Heart left ventricle (tissue), 13 donors: Measurements from ENCODE around the gene CIAPIN1.

Experiments
- CTCF ChIP-seq, 12 donors: fragments of 200-600 bp; sonication (generic) in 4 of 12; IDR thresholded peaks; one replicate each; pipeline versions ENCODE4 v1.5.0 to v1.8.0; 2018 to 2022; ENCODE audit warnings: antibody characterized with exemption in 12 of 12, mild to moderate bottlenecking in 5 of 12
- POLR2A ChIP-seq, 2 donors: fragments of 450-650 bp; IDR thresholded peaks; one replicate each; pipeline ENCODE4 v1.6.1; 2017; ENCODE audit warnings: antibody characterized with exemption in 2 of 2, mild to moderate bottlenecking in 2 of 2, moderate library complexity in 2 of 2
- donor health status: ischemic (EF 13 %, LVEDD 7.1; RV severe dilation, severe dysfunction).
- donor health status: DM: no; HTN: yes; CAD: no.
- donor health status: DM: no; HTN: no; CAD: no.
- donor health status: ischemic (EF 25% LVEDD 6.9; RV normal size, moderate dysfunction).
- donor health status: ischemic (EF 25% LVEDD 5.7; RV mildly dilated, moderate dysfunction).
- donor health status: ischemic (EF 35%, LVEDD 5.7; RV mildly dilated, moderate dysfunction).
- donor health status: nonischemic (EF 11% LVEDD 7.7; RV severe dilation, severe dysfunction).
- donor health status: DM: yes; HTN: yes; CAD: no.
- donor health status: PGD.
- donor health status: ischemic (EF 29% LVEDD 5.4; RV normal size, mild dysfunction).
- donor health status: nonischemic (EF 23%, LVEDD 6.1; RV moderate dilation, normal function).

- TF ChIP-seq CTCF (IDR thresholded peaks at IDR 0.05) (no peak), POLR2A (IDR thresholded peaks at IDR 0.05) (no peak)
Observed at GRCh38 chr16:57477531-57478202, 30.5 kb upstream of the CIAPIN1 start.
